GM06990 (cell line): Measurements from ENCODE around the gene SSBP3.

Experiments
- DNase-seq: peaks from one replicate; pipeline ENCODE4 v3.0.0-alpha.2; 2011; ENCODE audit not compliant: insufficient read length; ENCODE audit errors: extremely low read depth
- H3K27me3 ChIP-seq: replicated peaks from 2 replicates; pipeline ENCODE4 v1.6.0; 2011; ENCODE audit warnings: low read length; ENCODE audit not compliant: control insufficient read depth, insufficient read depth
- H3K36me3 ChIP-seq: 2 replicates; pipeline ENCODE4 v1.5.1; 2011; ENCODE audit warnings: low read length; ENCODE audit not compliant: control insufficient read depth, insufficient read depth
- H3K4me3 ChIP-seq: replicated peaks from 2 replicates; pipeline ENCODE4 v1.5.1; 2011; ENCODE audit warnings: low read depth, mild to moderate bottlenecking, control low read depth, low read length
- CTCF ChIP-seq: IDR thresholded peaks from 2 replicates; pipeline ENCODE4 v1.5.1; 2011; ENCODE audit warnings: low read length, control low read depth, mild to moderate bottlenecking, inconsistent platforms; ENCODE audit not compliant: insufficient read depth, poor library complexity, severe bottlenecking

Gene SSBP3

GRCh38 chr1:54361342-54361741 lies 44.9 kb downstream of the SSBP3 start:
- TF ChIP-seq CTCF: no peak
- Histone ChIP-seq H3K4me3 (no peak overlapping the region), H3K36me3 (peaks cover 2% of the 10 kb centered on the region; the same call in 1 of the 2 replicates), H3K27me3 (no peaks in the 10 kb centered on the region)
- no peak for DNase-seq

- Histone ChIP-seq H3K27me3 (no peaks in the 10 kb centered on the region), H3K4me3 (no peak overlapping the region), H3K36me3 (peaks cover 2% of the 10 kb centered on the region; the same call in 1 of the 2 replicates)
- TF ChIP-seq CTCF: peak; percentile 39
- DNase-seq: no peak
Observed at GRCh38 chr1:54360165-54361005, 45.8 kb downstream of the SSBP3 start.

GRCh38 chr1:54359393-54360162 lies 46.6 kb downstream of the SSBP3 start:
- no peak for DNase-seq
- TF ChIP-seq CTCF: no peak
- H3K4me3 ChIP-seq: no peak overlapping the region
- no peaks in the 10 kb centered on the region for H3K27me3 ChIP-seq
- H3K36me3 ChIP-seq: peaks cover 2% of the 10 kb centered on the region; the same call in 1 of the 2 replicates

- H3K27me3 ChIP-seq: no peaks in the 10 kb centered on the region
Observed at GRCh38 chr1:54358503-54359168, 47.6 kb downstream of the SSBP3 start.

More at GRCh38 chr1:54358503-54359168, 47.6 kb downstream of the SSBP3 start:
- Histone ChIP-seq H3K4me3 (no peak overlapping the region), H3K36me3 (peaks cover 2% of the 10 kb centered on the region; the same call in 1 of the 2 replicates)
- DNase-seq: no peak
- TF ChIP-seq CTCF: no peak
